ELR (cell line): ENCODE results near the gene STK31.
"Not testable (repeated sequence)": the region's sequence is repeated elsewhere in the genome, so short reads cannot be mapped to it uniquely, and the experiment has no call there.

Experiments
- DNase-seq: peaks from one replicate; pipeline ENCODE4 v3.0.0-alpha.2; 2015; ENCODE audit warnings: low read depth

Gene STK31

DNA sequence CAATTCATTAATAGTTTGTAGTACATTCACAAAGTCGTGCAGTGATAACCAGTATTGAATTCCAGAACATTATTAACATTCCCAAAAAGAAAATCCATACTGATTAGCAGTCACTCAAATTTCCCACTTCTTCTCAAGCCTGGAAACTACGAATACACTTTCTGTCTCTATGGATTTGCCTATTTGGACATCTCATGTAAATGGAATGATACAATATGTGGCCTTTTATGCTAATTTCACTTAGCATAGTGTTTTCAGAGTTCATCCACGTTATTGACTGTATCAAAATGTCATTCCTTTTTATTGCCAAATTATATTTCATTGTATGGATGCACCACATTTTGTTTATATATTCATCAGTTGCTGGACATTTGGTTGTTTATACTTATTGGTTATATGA, 78.8 kb downstream of the STK31 start:
- no peak for DNase-seq

DNA sequence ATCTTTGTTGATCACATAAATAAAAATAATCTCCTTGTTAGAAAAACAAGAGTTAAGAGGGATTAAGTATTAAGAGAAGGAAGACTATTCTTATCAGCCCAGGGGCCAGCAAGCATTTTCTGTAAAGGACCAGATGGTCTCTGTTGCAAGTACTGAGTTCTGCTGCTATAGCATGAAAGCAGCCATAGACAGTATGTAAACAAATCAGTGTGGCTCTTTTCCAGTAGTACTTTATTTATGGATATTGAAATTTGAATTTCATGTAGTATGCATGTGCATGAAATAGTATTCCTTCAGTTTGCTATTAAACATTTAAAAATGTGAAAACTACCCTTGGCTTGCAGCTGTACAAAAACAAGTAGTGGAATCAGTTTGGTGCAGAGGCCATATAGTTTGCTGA, 81.7 kb downstream of the STK31 start:
- DNase-seq, result no peak

DNA sequence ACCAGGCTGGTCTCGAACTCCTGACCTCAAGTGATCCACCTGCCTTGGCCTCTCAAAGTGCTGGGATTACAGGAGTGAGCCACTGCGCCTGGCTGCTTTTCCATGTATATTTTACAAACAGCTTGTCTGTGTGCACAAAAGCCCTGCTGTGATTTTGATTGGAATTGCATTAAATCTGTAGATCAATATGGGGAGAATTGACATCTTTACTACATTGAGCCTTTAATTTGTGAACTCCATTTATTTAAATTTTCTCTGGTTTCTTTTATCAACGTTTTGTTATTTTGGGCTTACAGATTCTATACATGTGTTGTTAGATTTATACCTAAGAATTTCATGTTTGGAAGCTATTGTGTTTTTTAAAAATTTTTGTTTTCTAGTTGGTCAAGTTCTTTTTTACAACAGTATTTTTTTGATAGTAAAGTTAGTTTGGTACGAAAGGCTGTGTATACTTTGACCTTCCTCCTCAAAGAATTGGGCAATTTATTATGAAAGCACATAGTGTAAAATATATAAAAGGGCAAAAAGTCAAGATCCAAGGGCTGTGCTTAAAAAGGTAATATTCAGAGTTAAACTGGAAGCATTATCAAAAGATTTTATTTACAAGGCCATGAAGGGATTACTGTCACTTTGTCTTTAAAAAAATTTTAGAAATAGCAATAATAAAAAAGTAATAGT, 92.8 kb downstream of the STK31 start:
- no peak for DNase-seq

GRCh38 chr7:23804707-23805106, 94.7 kb downstream of the STK31 start:
- no peak for DNase-seq

DNA sequence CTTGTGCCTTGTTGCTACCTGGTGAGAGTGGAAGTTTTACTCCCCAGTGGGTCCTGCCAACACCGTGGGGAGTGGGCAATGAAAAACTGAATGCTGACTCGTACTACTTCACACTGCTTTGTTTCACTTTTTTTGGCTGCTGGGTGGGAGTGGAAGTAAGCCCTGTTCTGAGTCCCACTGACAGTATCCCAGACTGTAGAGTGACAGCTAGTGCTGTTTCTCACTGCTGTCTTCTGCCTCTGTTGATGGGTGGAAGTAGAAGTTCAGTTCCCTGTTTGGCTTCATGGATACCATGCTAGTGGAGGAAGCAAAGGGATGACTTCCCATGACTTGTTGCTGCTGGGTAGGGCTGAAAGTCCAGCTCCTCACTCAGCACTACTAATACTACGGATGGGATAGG, 98.4 kb downstream of the STK31 start:
- DNase-seq, result no peak

- no peak for DNase-seq
Observed at GRCh38 chr7:23810099-23810498, 100.1 kb downstream of the STK31 start.

DNA sequence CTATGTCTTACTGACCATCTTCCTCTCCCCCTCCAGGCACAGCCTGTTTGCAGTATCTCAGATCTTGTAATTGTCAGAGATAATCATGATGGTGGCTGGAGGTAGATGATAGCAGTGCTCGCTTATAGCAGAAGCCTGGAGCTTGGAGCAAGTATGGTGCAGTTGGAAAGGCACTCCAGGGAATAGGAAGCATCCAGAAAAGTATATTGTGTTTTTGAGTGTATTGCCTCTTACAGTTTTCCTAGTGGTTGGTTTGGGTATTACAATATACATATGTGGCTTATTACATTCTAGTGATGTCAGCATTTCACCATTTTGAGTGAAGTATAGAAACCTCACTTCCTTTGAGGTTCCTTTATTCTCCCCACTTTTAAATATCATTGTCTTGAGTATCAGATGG, 101.5 kb downstream of the STK31 start:
- DNase-seq, result peak; percentile 55

DNA sequence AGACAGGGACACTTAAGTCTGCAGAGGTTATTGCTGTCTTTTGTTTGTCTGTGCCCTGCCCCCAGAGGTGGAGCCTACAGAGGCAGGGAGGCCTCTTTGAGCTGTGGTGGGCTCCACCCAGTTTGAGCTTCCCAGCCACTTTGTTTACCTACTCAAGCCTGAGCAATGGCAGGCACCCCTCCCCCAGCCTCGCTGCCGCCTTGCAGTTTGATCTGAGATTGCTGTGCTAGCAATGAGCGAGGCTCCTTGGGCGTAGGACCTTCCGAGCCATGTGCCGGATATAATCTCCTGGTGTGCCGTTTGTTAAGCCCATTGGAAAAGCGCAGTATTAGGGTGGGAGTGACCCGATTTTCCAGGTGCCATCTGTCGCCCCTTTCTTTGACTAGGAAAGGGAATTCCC, 118.1 kb downstream of the STK31 start:
- not testable (repeated sequence) for DNase-seq

DNA sequence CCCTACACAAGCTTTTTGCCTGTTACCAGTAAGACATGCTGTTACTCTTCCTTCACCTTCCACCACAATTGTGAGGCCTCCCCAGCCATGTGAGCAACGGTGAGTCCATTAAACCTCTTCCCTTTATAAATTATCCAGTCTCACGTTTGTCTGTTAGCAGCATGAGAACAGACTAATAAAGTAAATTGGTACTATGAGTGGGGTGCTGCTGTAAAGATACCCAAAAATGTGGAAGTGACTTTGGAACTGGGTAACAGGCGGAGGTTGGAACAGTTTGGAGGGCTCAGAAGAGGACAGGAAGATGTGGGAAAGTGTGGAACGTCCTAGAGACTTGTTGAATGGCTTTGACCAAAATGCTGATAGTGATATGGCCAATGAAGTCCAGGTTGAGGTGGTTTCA, 122.7 kb downstream of the STK31 start:
- not testable (repeated sequence) for DNase-seq

DNA sequence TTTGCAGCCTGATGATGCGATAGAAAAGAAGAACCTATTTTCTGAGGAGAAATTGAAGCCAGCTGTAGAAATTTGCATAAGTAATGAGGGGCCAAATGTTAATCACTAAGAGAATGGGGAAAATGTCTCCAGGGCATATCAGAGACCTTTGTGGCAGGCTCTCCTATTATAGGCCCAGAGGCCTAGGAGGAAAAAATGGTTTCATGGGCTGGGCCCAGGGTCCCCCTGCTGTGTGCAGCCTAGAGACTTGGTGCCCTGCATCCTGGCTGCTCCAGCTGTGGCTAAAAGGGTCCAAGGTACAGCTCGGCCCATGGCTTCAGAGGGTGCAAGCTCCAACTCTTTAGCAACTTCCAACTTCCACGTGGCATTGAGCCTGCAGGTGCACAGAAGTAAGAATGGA, 123.4 kb downstream of the STK31 start:
- DNase-seq, result no peak

- DNase-seq, result not testable (repeated sequence)
Observed at GRCh38 chr7:23844837-23845236, 134.8 kb downstream of the STK31 start.

DNA sequence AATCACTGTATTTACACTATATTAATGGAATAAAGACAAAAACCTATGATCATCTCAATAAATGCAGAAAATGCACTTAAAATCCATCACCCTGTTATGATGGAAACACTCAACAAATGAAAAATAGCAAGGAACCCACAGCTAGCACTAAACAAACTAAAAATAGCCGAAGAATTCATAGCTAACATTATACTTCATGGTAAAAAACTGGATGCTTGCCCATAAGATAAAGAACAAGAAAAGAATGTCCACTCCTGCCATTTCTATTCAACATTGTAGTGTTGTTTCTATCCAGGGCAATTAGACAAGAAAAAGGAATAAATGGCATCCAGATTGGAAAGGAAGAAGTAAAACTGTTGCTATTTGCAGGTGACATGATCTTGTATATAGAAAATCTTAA, 142.1 kb downstream of the STK31 start:
- no peak for DNase-seq

DNA sequence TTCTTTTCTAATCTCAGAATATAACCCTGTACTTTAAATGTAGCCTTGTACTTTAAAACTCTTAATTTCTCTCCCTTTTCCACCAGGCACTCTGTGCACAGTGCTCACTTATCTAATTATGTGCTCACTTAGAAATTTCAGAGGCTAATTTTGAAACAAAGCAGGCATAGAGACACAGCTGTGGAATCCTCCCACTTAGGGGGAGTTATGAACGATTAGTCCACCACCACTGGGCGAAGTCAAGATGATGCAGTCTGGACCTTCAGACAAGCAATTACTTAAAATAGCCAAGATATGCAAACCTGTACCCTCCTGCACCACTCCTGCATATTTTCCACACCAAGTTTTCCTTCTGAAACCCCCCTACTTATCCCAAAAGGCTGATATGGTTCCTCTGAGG, 143.0 kb downstream of the STK31 start:
- DNase-seq, result no peak

DNA sequence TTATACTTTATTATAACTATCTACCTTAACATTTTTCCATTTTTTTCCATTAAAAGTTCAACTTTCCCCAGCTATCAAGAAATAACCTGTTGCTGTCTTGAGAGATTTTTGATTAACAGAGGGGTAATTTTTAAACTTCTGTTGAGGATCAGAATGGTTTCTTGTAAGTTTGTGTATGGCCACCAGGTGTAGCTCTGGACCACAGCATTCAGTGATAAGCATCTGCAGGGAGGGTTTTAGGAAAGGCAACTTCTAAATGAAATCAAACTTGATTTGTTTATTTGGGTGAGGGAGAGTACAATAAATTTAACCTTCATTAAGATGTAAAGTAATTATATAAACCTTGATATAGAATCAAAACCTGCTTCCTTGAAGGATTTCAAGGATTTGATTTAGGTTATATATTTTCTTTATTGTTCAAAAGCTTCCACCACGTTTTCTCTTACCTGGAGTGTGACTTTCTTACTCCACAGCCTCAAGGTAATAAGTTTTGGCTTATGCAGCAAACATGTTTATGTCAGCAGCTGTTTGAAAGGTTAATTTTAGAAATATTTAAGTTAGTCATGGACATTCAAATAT, 153.3 kb downstream of the STK31 start:
- peak; percentile 74 for DNase-seq

DNA sequence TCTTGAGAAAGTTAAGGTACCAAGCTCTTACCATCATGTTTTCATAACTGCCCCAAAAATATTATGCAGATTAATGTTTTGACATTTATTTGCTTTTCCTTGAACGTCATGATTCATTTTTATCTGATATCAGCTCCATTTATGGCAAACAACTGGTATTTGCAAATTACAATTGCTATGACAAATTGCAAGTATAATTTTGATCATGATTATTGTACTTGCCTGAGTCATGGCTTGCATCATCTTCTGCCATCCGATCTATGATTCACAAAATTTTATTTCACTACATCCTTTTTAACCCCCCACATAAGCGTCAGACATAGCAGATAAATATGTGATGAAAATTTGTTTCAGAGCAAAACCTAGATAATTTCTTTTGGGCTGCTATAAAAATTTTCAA, 155.0 kb downstream of the STK31 start:
- peak; percentile 91 for DNase-seq

GRCh38 chr7:23873306-23873705, 163.3 kb downstream of the STK31 start:
- DNase-seq, result no peak

GRCh38 chr7:23876526-23876925, 166.5 kb downstream of the STK31 start:
- not testable (repeated sequence) for DNase-seq
